C1 segment of cervical spinal cord (tissue), 14 donors: ENCODE results near the gene BRAT1.

ENCODE experiments used
- DNase-seq, 14 donors: peaks; one replicate each; lab custom pipeline; 2025; lab: John Stamatoyannopoulos, UW

Gene BRAT1

DNA sequence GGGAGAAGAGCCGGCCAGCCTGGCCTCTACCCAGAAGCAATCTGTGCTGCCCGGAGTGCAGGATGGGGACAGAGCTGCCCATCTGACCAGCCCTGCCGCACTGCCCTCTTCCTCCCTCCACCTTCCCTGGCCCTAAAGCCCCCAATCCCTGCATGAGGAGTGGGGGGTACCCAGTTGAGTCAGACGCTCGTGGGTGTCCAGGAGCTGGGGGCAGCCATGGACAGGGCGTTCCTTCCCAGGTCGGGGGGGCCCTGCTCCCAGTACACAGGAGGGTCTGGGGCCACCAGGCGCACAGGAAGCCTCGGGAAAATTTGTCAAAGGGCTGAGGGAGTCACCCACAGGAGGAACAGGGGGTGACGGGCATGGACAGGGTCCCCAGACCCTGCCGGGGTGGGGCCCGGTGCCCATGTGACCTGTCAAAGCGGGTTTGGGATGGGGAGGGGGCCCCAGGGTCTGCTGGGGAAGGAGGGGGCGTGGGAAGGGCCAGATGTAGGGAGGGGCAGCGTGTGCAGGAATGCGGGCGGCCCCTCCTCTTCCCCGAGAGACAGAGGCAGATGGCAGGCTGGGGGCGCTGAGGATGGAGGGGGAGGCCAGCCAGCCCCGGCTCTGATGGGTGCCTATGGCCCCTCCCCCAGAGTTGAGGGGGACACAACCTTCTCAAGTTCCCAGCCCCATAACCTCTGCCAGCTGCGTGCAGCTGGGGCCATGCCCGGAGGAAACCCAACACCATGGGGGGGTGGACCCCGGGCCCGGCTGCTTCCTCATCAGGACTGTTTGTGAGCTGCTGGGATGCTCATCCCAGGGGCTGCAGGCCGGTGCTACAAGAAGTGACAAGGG, 57.6 kb downstream of the BRAT1 start:
- DNase-seq: no peak

DNA sequence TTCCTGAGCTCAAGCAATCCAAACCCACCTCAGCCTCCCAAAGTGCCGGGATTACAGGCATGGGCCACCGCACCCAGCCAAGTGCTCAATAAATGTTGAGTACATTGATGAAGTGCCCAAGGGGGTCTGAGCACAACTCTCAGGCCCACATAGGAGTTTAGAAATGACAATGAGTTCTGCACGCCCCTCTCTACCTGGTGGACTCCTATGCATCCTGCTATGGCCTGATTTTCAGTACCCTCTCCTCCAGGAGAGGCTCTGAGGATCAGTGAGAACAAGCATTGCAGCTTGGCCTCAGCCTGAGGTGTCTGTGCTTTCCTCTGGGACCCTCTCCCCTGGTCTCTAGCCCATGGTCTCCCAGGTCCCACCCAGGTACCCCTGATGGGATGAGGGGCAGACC, 58.3 kb downstream of the BRAT1 start:
- DNase-seq: no peak

DNA sequence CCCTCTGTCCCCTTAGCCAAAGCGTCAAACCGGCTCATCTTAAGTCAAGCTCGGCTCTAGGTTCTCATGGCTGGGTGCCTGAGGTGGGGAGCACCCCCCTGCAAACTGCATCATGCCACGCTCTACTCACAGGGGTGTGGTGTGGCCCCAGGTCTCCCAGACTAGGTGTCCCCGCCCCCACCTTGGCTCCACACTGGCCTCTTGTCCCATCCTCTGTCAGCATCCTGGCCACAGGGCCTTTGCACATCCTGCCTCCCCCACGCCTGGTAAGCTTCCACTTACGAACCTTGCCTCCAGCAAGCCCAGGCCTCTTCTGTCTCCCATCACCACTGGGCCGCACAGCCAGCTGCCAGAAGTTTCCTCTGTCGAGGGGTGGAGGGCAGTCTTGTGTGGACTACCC, 58.9 kb downstream of the BRAT1 start:
- no peak for DNase-seq

- no peak for DNase-seq
Measured at GRCh38 chr7:2495418-2496299, 59.7 kb downstream of the BRAT1 start.

GRCh38 chr7:2494191-2495130, 60.9 kb downstream of the BRAT1 start:
- no peak for DNase-seq

DNA sequence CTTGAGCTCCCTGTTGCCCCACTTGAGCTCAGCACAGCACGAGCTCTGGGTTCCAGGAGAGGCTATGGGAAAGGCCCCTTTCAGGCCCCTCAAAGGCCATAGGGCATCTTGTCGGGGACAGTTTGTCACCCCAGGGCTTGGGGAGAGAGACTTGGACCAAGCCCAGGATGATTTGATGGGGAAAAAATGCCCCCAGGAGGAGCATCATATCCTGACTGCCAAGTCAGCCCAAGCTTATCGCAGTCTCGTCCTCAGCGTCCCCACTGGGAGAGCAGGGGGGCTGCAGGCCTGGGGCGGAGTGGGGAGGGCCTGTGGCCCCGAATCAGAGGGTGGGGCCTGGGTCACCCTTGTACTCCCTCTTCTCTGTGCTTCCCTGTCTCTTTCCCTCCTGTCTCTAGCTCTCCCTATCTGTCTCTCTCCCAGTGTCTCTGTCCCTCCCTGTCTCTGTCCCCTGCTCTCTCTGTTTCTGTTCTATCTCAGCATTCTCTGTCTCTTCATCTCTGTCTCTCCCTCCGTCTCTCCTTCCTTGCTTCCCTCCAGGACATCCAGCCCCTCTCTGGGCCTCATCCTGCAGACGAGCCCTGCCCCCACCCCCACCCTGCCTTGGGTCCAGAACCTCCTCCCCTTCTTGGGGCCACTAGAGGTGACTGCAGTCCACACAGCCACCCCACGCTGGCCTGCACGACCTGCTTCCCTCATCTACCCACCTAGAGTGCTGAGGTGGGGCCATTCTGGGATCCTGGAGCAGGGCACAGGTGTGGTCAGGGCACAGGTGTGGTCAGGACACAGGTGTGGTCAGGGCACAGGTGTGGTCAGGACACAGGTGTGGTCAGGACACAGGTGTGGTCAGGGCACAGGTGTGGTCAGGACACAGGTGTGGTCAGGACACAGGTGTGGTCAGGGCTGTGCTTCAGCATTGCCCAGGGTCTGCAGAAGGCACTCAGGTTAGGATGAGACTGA, 61.8 kb downstream of the BRAT1 start:
- no peak for DNase-seq

DNA sequence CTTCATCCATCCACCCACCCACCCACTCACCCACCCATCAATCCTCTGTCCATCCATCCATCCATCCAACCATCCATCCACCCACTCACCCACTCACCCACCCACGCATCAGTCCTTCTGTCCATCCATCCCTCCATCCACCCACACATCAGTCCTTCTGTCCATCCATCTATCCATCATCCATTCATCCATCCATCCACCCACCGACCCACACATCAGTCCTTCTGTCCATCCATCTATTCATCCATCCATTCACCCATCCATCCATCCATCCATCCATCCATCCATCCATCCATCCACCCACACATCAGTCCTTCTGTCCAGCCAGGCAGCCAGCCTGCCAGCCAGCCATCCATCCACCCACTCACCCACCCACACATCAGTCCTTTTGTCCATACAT, 63.3 kb downstream of the BRAT1 start:
- DNase-seq: no peak

- DNase-seq: no peak
Measured at GRCh38 chr7:2490181-2490651, 65.1 kb downstream of the BRAT1 start.

- DNase-seq: no peak
Measured at GRCh38 chr7:2488681-2489080, 66.6 kb downstream of the BRAT1 start.

- DNase-seq: no peak
Measured at GRCh38 chr7:2488272-2488645, 67.1 kb downstream of the BRAT1 start.
